ENCODE measurements around the gene GNG12. TPM values are rescaled to one million over a fixed set of nuclear protein-coding genes. Genes with fewer than 3 reads are reported as not detected.
A peak's percentile ranks its signal among the peaks of the same experiment; 100 is the strongest.

The GNG12 gene
- polyA plus RNA-seq, 5 donors, result 42.2 to 75.1 (median 58.8) TPM

DNA sequence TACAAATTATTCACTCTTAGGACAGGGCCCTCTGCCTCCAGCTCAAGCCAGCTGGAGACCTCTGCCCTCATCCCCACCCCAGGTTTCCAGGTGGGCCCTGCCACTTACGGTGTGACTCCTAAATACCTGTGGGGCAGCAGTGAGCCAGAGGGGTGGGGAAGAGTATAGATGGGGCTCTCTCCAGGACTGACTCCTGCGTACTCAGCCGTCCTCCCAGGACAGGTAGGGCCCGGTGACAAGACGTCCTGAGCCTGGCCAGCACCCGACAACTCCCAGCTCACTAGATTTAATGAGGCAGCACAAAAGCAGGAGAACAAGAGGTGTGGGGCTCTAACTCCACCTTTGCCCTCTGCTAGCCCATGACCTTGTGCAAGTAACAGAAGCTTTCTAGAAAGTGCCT, 16.8 kb downstream of the GNG12 start:
- DNase-seq, result no peak

DNA sequence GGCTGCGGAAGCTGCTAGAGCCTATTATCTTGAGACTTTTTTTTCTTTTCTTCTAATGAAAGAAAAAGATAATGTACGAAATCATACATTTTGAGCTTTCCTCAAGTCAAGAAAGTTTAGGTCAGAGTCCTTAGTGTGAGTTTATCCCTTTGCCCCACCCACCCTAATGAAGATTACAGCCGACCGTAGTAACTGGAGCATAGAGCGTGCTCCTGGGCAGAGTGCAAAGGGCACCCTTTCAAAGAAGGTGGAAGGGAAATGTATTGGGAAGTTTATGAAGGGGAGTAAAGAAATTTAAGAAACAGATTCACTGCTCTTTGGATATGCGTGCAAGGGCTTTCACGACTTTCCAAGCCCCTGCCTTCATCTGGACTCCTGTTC, 17.2 kb downstream of the GNG12 start:
- DNase-seq, result no peak

DNA sequence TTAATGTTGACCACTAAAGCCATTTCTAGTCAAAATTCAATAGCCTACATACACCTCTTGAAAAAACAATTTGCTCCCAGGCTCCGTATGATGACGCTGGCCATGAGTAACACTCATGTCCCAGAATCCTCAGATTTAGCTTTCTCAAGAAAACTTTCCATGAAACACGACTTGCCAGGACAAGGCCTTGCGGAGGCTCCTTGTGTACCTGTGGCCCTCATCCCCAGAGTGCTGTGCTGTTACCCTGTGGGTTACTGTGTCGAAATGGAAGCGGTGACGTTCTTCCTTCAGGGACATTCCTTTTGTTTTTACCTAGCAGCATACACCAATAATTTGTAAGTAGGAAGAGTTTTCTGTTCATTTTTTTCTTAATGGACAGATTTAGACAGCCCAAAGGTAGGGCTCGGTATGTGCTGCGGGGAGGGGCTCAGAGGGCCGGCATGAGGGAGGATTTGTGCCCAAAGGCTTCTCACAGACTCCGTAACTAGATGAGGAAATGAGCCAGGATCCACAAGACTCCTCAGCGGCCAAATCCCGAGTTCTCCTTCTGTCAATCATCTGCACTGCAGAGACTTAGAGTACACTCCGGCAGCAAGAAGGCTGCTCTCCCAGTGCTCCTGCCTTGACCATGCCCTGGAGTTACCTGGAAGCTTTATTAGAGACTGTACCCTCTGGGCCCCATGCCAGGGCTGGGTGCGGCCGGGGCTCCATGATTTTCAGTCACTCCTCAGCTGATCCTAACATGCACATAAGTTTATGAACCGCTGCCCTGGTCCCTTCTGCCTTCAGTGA, 17.8 kb downstream of the GNG12 start:
- DNase-seq, result no peak

DNA sequence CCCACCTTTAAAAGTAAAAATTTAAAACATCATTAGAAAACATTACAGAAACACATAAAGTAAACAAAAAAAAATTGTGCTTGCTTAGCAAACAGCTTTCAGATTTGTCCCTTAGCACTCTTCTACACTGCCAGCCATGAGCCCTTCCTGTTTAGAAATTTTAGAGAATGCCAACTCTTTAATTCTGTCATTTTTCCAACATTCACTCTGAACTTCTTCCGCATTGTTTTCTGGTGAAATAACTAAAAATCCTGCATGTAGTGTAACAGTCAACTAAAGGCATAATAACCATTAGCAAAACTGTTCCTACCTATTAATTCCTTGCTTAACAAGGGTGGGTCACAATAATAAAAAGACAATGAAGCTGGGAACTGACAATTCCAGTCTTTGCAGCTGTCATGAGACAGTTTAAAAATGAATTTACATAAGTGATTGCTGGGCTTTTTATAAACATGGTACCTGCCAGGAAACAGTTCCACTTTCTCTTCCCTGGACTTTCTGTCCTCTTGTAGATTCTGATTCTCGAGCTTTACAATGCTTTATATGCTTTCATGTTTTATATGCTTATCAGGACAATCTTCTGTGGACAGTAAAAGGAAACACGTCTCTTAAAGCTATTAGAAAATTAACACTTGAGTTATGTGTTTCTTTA, 19.0 kb downstream of the GNG12 start:
- peak; percentile 51 to 72 for DNase-seq

DNA sequence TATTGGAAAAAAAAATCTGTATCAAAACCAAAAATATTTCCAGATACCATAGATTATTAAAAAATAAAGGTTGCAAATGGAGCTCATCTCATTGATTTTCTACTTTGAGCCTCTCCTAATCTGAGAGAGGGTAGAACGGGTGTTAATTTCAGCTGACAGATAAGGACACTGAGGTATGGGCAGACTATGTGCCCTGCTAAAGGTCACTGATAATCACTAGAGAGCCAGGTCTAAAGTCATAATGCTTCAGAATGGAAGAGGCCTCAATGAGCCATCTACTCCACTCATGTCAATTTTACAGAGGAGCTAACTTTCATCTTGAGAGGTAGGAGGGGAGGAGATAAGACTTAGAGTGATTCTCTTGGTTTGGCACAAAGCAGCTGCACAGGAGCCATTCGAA, 21.0 kb downstream of the GNG12 start:
- DNase-seq, result no peak

DNA sequence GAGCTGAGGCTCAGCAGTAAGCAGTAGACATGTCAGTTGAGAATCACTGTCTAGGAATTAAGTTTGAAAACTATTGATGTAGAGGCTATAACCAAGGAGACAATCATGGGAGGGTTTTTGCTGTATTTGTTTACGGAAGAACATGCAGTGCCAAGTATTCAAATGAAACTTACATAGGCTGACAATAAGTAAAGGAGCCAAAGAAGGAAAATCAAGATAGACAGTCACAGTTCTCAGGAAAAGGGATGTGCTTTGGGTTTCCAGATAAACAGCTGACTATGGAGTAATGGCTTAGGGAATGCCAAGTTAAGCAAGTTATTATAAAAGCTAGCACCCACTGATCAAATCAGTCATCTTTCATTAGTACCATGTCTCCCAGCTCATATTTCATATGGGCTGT, 21.5 kb downstream of the GNG12 start:
- DNase-seq, result peak in 1 of 2 donors; percentile 46

DNA sequence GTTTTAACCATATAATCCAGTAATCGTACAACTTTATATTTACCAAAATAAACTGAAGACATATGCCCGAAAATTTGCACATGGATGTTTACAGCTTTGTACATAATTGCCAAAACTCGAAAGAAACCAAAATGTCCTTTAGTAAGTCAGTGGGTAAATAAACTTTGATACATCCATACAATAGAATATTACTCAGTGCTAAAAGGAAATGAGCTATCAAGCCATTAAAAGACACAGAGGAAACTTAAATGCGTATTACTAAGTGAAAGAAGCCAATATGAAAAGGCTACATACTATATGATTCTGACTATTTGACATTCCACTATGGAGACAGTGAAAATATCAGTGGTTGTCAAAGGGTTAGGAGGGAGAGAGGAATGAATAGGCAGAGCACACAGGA, 23.4 kb downstream of the GNG12 start:
- no peak for DNase-seq

DNA sequence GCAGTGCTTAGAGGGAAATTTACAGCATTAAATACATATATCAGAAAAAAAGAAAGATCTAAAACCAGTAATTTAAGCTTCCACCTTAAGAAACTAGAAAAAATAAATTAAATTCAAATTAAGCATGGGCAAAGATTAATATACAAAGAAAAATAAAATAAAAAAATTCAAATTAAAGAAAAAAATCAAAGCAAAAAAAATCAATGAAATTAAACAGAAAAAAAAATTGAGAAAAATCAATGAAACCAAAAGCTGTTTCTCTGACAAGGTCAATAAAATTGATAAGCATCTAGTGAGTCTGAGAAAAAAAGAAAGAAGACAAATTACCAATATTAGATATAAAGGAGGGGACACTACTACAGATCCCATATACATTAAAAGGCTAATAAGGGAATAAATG, 26.0 kb downstream of the GNG12 start:
- no peak for DNase-seq

DNA sequence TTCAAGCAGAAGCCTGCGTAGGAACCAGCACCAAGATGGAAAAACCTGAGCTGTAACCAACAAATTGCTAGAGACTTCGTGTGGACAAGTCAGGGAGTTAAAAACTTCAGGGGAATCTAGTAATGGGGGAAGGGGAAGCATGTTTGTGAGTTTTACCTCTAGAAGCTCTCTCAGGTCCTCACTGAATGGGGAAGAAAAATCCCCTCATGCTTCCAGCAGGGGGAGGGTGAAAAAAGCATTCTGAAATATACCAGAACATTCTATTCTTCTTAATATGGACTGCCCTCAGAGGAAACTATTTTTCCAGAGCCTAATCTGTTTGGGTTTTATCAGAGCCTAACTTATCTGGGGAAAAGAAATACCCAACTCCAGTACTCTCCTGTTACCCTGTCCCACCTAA, 28.6 kb downstream of the GNG12 start:
- no peak for DNase-seq

DNA sequence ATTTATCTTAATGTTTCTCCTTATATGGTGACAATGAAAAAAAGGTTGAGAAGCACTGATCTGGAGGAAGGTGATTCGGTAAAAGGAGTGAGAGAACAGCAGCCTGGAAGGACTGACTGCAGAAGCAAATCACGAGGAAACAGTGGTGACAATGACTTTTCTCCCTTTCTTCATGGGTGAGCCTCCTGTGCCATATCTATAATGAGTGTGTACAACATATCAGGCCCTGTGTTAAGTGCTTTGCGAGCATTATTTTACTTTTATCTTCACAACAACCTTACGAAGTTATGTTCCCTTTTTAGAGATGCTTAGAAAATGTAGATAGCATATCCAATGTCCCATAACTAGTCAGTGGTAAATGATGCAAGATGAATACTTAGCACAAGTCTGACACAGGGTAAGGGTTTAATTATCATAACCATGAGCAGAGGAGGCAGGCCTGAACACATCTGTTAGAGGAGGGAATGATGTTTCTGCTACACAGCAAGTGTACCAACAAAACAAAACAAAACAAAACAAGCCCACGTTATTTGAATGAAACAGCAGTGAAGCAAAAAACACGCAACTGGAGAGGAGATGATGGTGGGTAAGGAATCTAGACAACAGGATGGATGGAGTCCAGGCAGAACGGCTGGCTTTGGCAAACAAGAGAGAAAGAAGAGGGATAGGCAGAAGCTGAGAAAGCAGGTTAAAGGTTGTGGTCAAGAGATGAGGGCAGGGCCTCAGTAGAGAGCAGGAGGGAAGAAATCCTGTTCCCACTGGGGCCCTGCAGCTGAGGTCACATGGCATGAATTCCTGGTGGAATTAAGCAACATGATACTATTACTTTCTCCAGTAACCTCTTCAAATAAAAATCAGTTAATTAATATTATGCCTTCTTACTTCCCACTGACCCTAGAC, 29.6 kb downstream of the GNG12 start:
- DNase-seq, result no peak

DNA sequence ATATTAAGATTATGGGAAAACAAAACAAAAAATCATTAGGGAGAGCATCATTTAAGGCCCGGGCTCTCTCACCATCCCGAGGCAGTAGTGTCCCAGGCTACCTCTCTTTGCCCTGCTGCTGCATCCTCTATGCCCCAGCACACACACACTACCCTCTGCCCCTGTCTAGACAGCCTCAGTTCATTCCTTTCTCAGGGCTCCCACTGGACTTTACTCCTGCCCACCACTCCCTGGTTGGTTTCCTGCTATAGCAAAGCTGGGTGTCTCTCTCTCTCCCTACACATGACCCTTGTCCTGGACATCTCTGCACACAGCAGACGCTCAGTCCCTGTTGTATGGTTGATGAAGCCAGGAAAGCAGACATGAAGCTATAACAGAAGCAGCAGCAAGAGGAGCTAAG, 30.7 kb downstream of the GNG12 start:
- no peak for DNase-seq

DNA sequence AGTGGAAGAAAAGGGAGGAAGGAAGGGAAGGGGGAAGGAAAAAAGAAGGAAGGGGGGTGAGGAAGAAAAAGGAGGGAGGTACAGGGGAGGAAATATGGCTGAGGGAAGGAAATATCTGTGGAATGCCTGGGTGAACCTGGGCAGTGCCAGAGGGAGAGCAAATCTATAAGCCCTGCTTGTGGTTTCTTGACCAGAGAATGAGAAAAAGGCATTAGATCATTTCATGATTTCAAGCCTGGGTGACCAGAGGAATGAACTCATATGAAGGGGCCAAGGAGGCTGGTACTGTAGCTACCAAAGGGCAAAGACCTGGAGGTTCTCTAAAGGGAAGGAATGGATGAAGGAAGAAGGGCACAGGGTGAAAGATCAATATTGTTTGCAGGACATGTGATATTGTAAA, 31.4 kb downstream of the GNG12 start:
- DNase-seq, result no peak

DNA sequence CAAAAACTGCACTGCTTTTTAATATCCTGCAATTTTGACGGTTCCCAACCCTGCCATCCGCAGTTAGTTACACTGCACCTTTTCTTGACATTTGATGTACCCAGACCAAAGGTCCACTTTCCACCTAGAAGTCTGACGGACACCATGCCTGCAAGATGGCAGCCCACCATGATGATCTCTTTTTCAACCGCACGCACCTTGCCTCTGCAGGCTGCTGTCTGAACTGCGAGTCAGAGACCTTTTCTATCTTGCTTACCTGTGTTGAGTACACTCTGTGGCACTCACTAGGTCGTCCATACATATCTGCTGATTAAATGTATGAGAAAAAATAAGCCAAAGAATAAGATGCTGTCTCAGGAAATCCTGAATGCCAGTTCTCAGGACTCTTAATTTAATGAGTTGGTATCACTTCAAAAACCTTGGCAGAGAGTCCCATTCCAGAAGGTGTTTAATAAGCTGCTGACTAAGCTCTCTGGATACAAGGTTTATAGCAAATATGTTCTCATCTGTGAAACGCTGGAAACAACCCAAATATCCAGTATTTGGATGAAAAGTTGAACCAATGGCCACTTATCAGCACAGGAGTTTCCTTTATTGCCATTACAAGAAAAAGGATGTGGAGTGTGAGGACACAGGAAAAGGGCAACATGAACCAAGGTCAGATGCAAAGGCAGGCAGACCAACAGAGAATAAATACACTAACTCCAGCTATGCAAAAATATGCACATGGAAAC, 37.9 kb downstream of the GNG12 start:
- no peak for DNase-seq

DNA sequence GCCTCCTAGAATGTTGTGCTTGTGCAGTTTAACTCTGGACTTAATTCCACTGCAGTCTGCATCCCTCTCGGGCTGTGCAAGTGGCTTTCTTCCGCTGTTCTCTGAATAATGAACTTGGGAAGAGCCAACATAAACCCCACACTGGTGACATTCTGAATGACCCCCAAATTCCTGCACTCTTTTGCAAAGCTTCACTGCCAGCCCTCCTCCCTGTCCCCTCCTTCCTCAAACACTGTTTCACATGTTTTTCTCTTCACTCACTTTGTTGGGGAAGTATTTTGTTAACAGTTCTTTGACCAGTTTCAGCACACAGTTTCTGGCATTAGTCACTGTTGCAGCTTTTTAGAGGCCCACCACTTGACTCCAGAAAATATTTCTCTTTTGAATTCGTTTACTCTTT, 39.7 kb downstream of the GNG12 start:
- peak in 1 of 2 donors; percentile 39 for DNase-seq

DNA sequence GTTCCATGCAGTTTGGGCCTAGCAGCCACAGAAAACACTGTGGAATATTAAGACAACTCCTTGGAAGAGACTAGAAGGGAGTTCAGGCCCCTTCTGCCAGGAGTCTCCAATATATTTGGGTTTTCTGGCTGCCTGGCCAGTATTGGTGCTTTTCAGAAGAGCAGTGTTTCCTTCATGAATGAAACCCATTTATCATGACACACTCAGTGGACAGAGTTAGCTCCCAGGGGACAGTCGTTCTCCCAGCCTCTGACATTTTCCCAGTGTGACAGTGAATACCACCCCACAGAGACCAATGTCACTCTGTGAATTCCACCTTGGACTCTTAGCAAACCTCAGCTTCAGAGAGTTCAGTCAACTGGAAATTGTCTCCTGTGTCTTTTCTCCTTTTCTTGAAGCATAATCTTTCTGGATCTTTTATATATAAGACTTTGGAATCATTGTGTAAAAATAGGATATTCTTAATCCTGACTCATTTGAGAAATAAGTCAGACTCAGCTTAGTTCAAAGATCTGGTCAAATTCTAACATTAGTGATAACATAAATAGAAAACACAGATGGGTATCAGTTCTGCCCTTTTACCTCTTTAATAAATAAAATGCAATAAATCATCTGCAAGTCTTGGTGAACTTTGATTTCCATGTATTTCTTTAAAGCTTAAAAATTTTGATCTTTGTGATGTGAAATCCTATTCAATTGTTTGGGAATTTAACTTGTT, 40.4 kb downstream of the GNG12 start:
- DNase-seq, result no peak

DNA sequence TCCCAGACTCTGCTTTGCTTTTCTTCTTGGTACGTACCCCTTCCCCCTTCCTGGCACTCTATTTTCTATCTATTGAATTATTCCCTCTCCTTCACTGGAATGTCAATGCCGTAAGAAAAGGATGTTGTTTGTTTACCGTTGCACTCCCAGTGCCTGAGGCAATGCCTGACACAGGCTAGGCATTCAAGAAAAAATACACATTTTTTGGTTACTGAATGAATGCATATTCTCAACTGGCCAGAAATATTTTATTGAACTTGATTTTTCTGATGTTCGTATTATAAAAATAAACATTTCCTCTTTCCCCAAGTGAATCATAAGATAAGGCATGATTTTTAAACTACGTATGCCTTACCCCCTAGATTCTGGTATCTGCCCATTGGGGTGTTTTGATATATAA, 41.2 kb downstream of the GNG12 start:
- DNase-seq, result no peak

DNA sequence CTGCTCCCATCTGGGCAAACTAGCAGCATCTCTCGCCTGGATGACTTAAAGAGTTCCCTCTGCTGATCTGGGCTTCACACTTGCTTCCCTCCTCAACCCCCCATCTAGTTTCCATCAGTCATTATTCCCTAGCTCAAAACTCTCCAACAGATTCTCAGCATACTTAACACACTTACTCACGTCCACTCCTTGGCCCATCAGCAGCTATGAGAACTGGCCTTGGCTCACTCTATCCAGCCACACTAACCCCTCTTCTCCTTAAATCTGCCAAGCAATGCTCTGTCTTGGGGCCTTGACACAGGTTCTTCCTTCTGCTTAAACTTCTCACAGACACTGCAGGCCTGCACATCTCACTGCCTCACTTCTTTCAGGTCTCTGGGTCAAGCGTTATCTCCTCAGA, 41.6 kb downstream of the GNG12 start:
- DNase-seq, result no peak

DNA sequence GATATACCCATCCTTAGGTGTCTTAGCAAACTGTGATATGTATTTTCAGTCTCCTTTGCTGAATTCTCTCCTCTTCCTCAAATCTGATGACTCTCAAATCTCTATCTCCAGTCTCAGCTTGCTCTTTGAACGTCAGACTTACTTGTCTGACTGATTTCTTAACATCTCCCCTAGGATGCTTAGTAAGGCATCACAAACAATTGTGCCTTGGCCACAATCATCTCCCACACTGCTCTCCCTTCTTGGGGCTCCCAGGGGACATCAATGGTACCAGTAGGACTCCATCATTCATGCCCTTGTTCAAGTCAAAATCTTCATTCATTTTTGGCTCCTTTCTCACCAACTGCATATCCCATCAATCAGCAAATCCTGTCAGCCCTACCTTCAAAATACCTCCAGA, 42.0 kb downstream of the GNG12 start:
- DNase-seq, result no peak

DNA sequence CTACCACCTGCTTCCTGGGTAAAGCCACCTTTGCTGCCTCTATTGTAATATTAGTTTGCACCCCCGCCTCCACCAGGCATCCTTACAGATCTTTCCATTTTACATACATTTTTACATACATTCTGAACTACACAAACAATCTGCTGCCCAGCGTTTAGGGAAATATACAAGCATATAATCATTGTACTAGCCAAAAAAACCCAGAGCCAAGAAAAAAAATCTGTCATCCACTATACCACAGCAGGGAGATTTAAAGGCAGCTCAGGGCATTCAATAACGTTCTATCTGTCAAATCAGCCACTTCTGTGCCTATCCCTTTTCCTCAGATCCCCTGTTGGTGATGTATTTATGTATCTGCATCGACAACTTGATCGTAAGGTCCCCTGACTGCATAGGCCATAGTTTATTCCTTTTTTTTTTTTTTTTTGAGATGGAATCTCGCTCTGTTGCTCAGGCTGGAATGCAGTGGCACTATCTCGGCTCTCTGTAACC, 43.0 kb downstream of the GNG12 start:
- no peak for DNase-seq

DNA sequence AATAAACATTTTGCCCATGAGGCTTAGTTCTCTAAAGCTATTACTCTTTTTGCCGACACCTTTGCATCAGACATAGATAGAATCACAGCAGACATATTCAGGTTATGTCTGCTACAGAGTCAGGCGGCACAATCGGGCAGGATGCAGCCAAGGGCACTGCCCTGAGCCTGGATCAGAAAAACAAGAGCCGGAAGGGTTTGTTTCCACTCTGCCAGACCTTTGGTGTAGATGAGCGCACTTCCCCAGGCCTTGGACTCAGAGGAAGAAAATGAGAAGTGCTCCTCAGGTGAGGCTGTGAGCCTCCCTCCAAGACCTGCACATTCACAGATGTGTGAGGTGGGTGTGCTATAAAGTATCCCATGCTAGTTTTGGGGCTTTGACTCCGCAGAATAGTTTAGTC, 43.7 kb downstream of the GNG12 start:
- DNase-seq, result no peak

DNA sequence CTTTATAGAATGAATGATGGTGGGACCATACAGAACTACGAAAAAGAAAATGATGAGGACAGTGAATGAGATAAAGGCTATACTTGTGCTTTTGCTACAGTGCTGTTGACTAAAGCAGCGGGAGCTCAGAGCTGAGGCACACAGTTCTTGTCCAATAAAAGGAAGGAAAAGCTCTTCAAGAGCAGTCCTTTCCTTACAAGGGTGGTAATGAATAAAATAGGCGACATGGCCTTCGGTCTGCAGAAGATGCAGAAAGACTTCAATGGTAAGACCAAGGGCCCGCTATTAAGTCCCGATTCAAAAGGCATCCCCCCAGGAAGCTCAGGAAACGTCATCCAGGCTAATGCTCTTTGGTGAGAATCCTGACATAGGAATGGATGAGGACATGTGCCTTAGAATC, 44.4 kb downstream of the GNG12 start:
- DNase-seq, result no peak
